SKM-1 treated with dmso at 0.1 percent for 144 hours (cell line): Measurements from ENCODE around the gene RNF207.

Experiments used
- DNase-seq: peaks from one replicate; lab custom pipeline; 2025; ENCODE audit not compliant: unreplicated experiment; lab: John Stamatoyannopoulos, UW

Gene RNF207

GRCh38 chr1:6266641-6267040, 60.7 kb downstream of the RNF207 start:
- DNase-seq = no peak

DNA sequence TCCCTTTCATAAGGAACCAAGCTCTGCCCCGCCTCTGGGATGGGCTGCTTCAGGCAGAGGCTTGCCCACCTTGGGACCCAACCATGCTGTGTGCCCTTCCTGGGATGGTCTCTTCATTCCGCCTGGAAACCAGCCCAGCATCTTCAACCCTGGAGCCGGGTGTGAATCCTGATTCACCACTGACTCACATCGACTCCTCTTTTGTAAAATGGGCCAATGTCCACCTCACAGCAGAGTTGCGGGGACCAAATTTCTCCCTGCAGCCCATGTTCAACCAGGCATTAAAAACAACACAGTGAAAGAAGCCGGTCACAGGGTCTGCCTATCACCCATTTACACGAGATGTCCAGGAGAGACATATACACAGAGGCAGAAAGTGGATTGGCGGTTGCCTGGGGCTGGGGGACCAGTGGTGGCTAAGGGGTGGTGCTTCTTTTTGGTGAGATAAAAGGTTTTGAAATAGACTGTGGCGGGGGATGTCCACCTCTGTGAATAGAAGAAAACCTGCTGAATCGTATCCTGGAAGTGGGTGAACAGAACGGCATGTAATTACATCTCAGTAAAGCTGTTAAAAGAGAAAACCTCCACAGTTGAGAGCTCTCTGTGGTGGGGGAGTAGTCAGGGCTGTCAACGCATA, 61.9 kb downstream of the RNF207 start:
- no peak for DNase-seq

DNA sequence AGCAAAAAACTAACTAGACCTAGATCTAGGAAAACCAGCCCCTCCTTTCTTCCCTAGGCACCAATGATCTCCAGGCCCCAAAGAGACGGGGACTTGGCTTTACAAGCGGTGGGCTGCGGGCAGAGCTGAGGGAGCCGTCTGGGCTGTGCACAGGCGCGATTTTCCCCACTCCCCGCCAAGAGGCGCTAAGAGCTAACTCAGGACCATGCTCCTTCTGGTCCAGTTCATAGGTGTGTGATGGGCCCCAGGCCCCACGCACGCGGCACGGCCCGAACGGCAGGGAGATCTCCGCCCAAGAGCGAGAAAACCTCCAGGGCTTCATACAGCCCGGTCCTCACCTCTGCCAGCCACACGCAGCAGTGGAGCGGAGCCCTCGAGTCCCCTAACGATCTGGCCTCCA, 62.5 kb downstream of the RNF207 start:
- DNase-seq = no peak

- DNase-seq = no peak
These were observed 63.4 kb downstream of the RNF207 start for GRCh38 chr1:6269296-6269695.

DNA sequence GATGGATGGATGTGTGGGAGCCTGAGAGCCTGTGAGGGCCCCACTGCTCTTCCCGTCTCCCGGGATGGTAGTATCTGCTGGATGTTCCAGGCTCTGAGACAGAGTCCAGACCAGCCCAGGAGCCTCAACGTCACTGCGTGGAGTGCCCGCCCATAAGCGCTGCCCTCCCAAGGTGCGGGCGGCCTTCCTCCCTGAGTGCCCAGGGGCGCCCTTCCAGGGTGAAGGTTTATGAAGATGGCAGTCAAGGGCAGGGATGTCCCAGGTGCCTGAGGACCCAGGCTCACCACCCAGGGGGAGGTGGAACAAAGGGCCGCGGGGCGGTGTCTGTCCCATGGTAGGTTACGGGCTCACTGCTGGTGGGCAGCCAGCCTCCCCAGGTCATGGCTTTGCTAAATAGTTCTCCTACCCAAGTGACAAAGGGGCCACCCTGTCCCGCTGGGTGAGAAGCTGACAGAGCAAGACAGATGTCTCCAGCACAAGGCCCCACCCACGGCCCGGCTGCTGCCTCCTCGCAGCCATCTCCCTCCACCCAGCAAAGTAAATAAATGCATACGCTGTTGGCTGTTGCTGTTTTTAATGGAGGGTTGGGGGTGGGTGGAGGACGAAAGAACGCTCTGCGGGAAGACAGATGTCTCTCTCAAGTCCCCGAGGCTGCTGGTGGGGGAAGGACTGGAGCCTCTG, 63.9 kb downstream of the RNF207 start:
- no peak for DNase-seq

- DNase-seq = no peak
These were observed 64.5 kb downstream of the RNF207 start for GRCh38 chr1:6270401-6270800.
